GM12878 (cell line): ENCODE measurements around the gene SLC25A40. TPM values are rescaled to one million over a fixed set of nuclear protein-coding genes. Genes with fewer than 3 reads are reported as not detected.

Experiments used
- ATAC-seq: fragments of 200-7000 bp; cut with Tn5 transposase; 3 replicates; pipeline ENCODE4 v1.9.1; 2020; ENCODE audit warnings: mild to moderate bottlenecking, moderate library complexity
- BruUV-seq: library from RNA; stranded (reverse); fragments of 400-500 nt; replicated peaks from 2 replicates; lab custom pipeline; 2021; lab: Mats Ljungman, UMichigan
- CTCF ChIA-PET: fragments of 300-600 bp; sonication (Branson Sonifier 250); formaldehyde crosslinking; extraction: SDS; loops from one replicate; lab custom pipeline; 2021; ENCODE audit warnings: inconsistent platforms; lab: Yijun Ruan, JAX
- POLR2A ChIA-PET: fragments of 350-600 bp; formaldehyde crosslinking; extraction: SDS; loops from one replicate; lab custom pipeline; 2021; ENCODE audit warnings: inconsistent platforms; lab: Charles Lee
- RAD21 ChIA-PET: fragments of 300-600 bp; sonication (Branson Sonifier 250); formaldehyde crosslinking; loops from one replicate; lab custom pipeline; 2023; ENCODE audit warnings: antibody characterized with exemption; ENCODE audit not compliant: unreplicated experiment; lab: Charles Lee
- SMC1A ChIA-PET: fragments of 300-600 bp; sonication (Branson Sonifier 250); formaldehyde crosslinking; loops from one replicate; lab custom pipeline; 2023; ENCODE audit not compliant: unreplicated experiment, uncharacterized antibody; lab: Charles Lee
- DNase-seq: peaks from one replicate; pipeline ENCODE4 v3.0.0-alpha.2; 2011; ENCODE audit warnings: low read depth, low spot score
- FAIRE-seq: peaks from 3 replicates; lab custom pipeline; 2011; peaks lifted over from hg19 to GRCh38; lab: Jason Lieb, UNC
- H2AFZ ChIP-seq: 2 replicates; pipeline ENCODE4 v1.6.0; 2011; ENCODE audit warnings: low read depth, low read length, control low read depth; ENCODE audit not compliant: control insufficient read depth
- H3K27ac ChIP-seq: 2 replicates; pipeline ENCODE4 v1.5.1; 2011; ENCODE audit warnings: control low read depth; ENCODE audit not compliant: control insufficient read depth, insufficient read depth
- H3K27me3 ChIP-seq, 2 experiments: replicated peaks in 1 of 2; 2 replicates each; pipeline versions ENCODE4 v1.6.0 to v1.6.1; 2011; ENCODE audit warnings: low read length in 1 of 2; ENCODE audit not compliant: control insufficient read depth in 2 of 2, insufficient read depth in 2 of 2
- H3K36me3 ChIP-seq, 2 experiments: 2 replicates each; pipeline ENCODE4 v1.5.1; 2011; ENCODE audit warnings: low read length in 1 of 2; ENCODE audit not compliant: control insufficient read depth in 2 of 2, insufficient read depth in 2 of 2
- H3K4me1 ChIP-seq: 2 replicates; pipeline ENCODE4 v1.6.1; 2011; ENCODE audit warnings: mild to moderate bottlenecking, low read length, moderate library complexity, mixed read lengths; ENCODE audit not compliant: control insufficient read depth, insufficient read depth
- H3K4me2 ChIP-seq: 2 replicates; pipeline ENCODE4 v1.6.0; 2011; ENCODE audit warnings: control low read depth; ENCODE audit not compliant: control insufficient read depth, insufficient read depth
- H3K4me3 ChIP-seq: fragments of 200-600 bp; sonication (generic); 2 replicates; pipeline ENCODE4 v1.5.1; 2016
- H3K79me2 ChIP-seq: 2 replicates; pipeline ENCODE4 v1.6.0; 2011; ENCODE audit warnings: low read length; ENCODE audit not compliant: control insufficient read depth, insufficient read depth
- H3K9ac ChIP-seq: 2 replicates; pipeline ENCODE4 v1.8.0; 2011; ENCODE audit warnings: low read length, control low read depth, mixed read lengths; ENCODE audit not compliant: control insufficient read depth, insufficient read depth
- H3K9me3 ChIP-seq: replicated peaks from 3 replicates; pipeline ENCODE4 v1.5.1; 2011; ENCODE audit warnings: mild to moderate bottlenecking, low read length; ENCODE audit not compliant: control insufficient read depth, insufficient read depth
- H4K20me1 ChIP-seq: 2 replicates; pipeline ENCODE4 v1.6.0; 2011; ENCODE audit not compliant: control insufficient read depth, insufficient read depth
- ATF7 ChIP-seq: fragments of 450-650 bp; IDR thresholded peaks from 2 replicates; pipeline ENCODE4 v1.6.1; 2016; ENCODE audit warnings: low read depth, mild to moderate bottlenecking
- BCL11A ChIP-seq: IDR thresholded peaks from 2 replicates; pipeline ENCODE4 v1.6.1; 2011; ENCODE audit warnings: low read depth, low read length
- CHD2 ChIP-seq: IDR thresholded peaks from 2 replicates; pipeline ENCODE4 v1.6.1; 2011; ENCODE audit warnings: low read depth, low read length, improper control_type of control experiment, borderline replicate concordance
- GABPA ChIP-seq: IDR thresholded peaks from 2 replicates; pipeline ENCODE4 v1.6.1; 2014; ENCODE audit warnings: antibody characterized with exemption, low read depth, mild to moderate bottlenecking, inconsistent platforms
- IKZF1 ChIP-seq: fragments of 450-650 bp; conservative IDR thresholded peaks from 2 replicates; pipeline ENCODE4 v1.6.1; 2017; ENCODE audit warnings: antibody characterized with exemption, mild to moderate bottlenecking
- IKZF2 ChIP-seq, 2 experiments: fragments of 450-650 bp; IDR thresholded peaks; 2 replicates each; pipeline ENCODE4 v1.6.1; 2017; ENCODE audit warnings: mild to moderate bottlenecking in 2 of 2, moderate library complexity in 2 of 2
- KDM1A ChIP-seq: fragments of 200-600 bp; sonication (generic); IDR thresholded peaks from 2 replicates; pipeline ENCODE4 v1.6.1; 2016; ENCODE audit warnings: borderline replicate concordance
- NBN ChIP-seq: fragments of 450-650 bp; IDR thresholded peaks from 2 replicates; pipeline ENCODE4 v1.6.1; 2016
- PAX8 ChIP-seq: fragments of 450-650 bp; IDR thresholded peaks from 2 replicates; pipeline ENCODE4 v1.6.1; 2017; ENCODE audit warnings: mild to moderate bottlenecking, moderate library complexity
- POLR2A ChIP-seq: IDR thresholded peaks from 2 replicates; pipeline ENCODE4 v1.6.1; 2011; ENCODE audit warnings: low read depth, mild to moderate bottlenecking, low read length
- RBBP5 ChIP-seq: fragments of 200-600 bp; sonication (generic); conservative IDR thresholded peaks from 2 replicates; pipeline ENCODE4 v1.6.1; 2016
- SMARCA5 ChIP-seq: fragments of 450-650 bp; IDR thresholded peaks from 2 replicates; pipeline ENCODE4 v1.6.1; 2017; ENCODE audit warnings: mild to moderate bottlenecking
- SPI1 ChIP-seq: IDR thresholded peaks from 2 replicates; pipeline ENCODE4 v1.6.1; 2011; ENCODE audit warnings: low read depth, mild to moderate bottlenecking, low read length, moderate library complexity, borderline replicate concordance; ENCODE audit not compliant: insufficient read depth
- WGBS: methylation state at CpG from one replicate; pipeline ENCODE4 v1.1.6; 2016; ENCODE audit warnings: low lambda C conversion rate; ENCODE audit not compliant: insufficient replicate concordance, insufficient coverage; ENCODE audit errors: missing lambda C conversion rate; 5-methylcytosine and 5-hydroxymethylcytosine counted together
- in situ Hi-C: fragments of 300-500 bp; cut with MboI; formaldehyde crosslinking; loops from 9 replicates; pipeline ENCODE4 v1.14.3; 2018; ENCODE audit warnings: mixed read lengths
- intact Hi-C: fragments of 100-400 bp; cut with micrococcal nuclease; formaldehyde crosslinking; loops from one replicate; pipeline ENCODE4 v1.14.2; 2022; ENCODE audit not compliant: unreplicated experiment
- polyA plus RNA-seq, 11 experiments: library from polyadenylated mRNA; depleted of rRNA in 4 of 11; unstranded in 6 of 11; stranded (reverse) in 5 of 11; fragments of >200 nt; fragmentation: Nextera tagmentation in 4 of 11; fragmentation: Illumina TruSeq in 1 of 11; extraction: Ambion mirVana in 4 of 11; extraction: Trizol in 1 of 11; gene quantifications; 1 replicate in 1 of 11; 2 replicates in 10 of 11; pipeline versions ENCODE4 v1.2.1 to v1.2.3, GENCODE V29; 2011 to 2016; ENCODE audit warnings: inconsistent platforms in 2 of 11, missing spikeins in 2 of 11, low read depth in 1 of 11
- total RNA-seq, 4 experiments: library from RNA; depleted of rRNA in 3 of 4; stranded (reverse); fragments of >200 nt in 3 of 4; fragmentation: Illumina TruSeq in 1 of 4; extraction: Trizol in 1 of 4; gene quantifications; 2 replicates each; pipeline versions ENCODE4 v1.2.1 to v1.2.3, GENCODE V29; 2013 to 2021
- TF ChIP-seq, protein P1 (sequence below): IDR thresholded peaks from 2 replicates; pipeline ENCODE4 v1.6.1; 2012; ENCODE audit warnings: low read depth, low read length, improper control_type of control experiment
- TF ChIP-seq, protein P2 (sequence below): fragments of 150-350 bp; IDR thresholded peaks from 2 replicates; pipeline ENCODE4 v1.6.1; 2016; ENCODE audit warnings: low read depth, low read length
- TF ChIP-seq, protein P3 (sequence below): fragments of 450-650 bp; formaldehyde crosslinking; IDR thresholded peaks from 2 replicates; pipeline ENCODE4 v1.5.0; 2022; ENCODE audit warnings: mild to moderate bottlenecking, missing genetic modification characterization

Gene SLC25A40
- total and polyA plus RNA-seq, 10 of the 15 experiments (the other 5 are each of a cell fraction or from before 2014, with no cell fraction given) = 15.8 to 60.3 (median 22.2) TPM

DNA sequence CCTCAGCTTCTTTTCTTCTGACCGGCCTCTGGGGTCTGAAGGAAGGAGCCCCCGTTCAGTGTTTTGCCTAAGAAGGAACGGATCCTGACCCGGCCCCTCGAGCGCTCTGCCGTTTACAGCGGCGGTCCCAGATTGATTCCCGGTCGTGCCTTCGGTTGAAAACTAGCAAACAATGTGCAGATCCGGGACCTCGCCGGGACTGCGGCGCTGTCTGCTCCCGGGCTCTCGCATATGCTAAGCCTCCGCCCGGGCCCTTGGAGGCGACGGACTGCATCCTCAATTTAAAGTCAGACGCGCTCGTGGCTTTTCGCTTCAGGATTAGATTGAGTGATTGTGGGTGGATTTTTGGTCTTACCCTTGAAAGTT, 692 bp upstream of the SLC25A40 start:
- under 1% methylated on average over 27 of the region's 27 CpGs for WGBS
- FAIRE-seq (no peak), ATAC-seq (peak; percentile 28), DNase-seq (no peak)
- in situ Hi-C loops = no loop called here
- H3K4me2 ChIP-seq = peak overlapping the region; percentile 54
- H4K20me1 ChIP-seq = no peaks in the 10 kb centered on the region
- ChIA-PET POLR2A (interaction anchor here (0.6 to 3.2 kb wide), 5 partner anchors 57 to 532 kb away, joined by 3 to 20 read pairs (median 4); partner anchors contain the start of genes ABCB1, ADAM22 and CROT), SMC1A (interaction anchor here (1.2 to 3.0 kb wide), 2 partner anchors 50 to 232 kb away, joined by 3 to 19 read pairs; no protein-coding TSS in a partner anchor), RAD21 (interaction anchor here (1.5 to 2.4 kb wide), 2 partner anchors 10 to 165 kb away, joined by 4 to 13 read pairs; no protein-coding TSS in a partner anchor), CTCF (interaction anchor here (0.6 to 0.7 kb wide), 2 partner anchors 10 to 51 kb away, joined by 3 to 4 read pairs; no protein-coding TSS in a partner anchor)
- BruUV-seq = TSS peak; percentile 63
- peak overlapping the region; percentile 88 for H3K4me3 ChIP-seq
- peak overlapping the region; percentile 69 for H2AFZ ChIP-seq
- peaks cover 5% of the 10 kb centered on the region for H3K9me3 ChIP-seq
- peaks cover 96% of the 10 kb centered on the region for H3K79me2 ChIP-seq
- H3K9ac ChIP-seq = peak overlapping the region; percentile 96
- no peaks in the 10 kb centered on the region for H3K27me3 ChIP-seq
- intact Hi-C loops = loop anchor here (1.0 to 10.0 kb wide), 6 partner anchors 49 to 722 kb away; partner anchors contain the start of genes ABCB4, DMTF1 and TMEM243
- H3K27ac ChIP-seq = peak overlapping the region; percentile 92
- H3K4me1 ChIP-seq = no peaks in the 10 kb centered on the region
- 0 out of 4 replicates have a peak, but pooled peaks cover 0 to 6% of the 10 kb centered on the region in 2 experiments for H3K36me3 ChIP-seq
- TF ChIP-seq, protein P1, sequence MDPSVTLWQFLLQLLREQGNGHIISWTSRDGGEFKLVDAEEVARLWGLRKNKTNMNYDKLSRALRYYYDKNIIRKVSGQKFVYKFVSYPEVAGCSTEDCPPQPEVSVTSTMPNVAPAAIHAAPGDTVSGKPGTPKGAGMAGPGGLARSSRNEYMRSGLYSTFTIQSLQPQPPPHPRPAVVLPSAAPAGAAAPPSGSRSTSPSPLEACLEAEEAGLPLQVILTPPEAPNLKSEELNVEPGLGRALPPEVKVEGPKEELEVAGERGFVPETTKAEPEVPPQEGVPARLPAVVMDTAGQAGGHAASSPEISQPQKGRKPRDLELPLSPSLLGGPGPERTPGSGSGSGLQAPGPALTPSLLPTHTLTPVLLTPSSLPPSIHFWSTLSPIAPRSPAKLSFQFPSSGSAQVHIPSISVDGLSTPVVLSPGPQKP = no peak
- no peak for TF ChIP-seq SPI1
- TF ChIP-seq ATF7 = no peak
- TF ChIP-seq IKZF2 (IDR thresholded peaks at IDR 0.05) = 0 out of 4 replicates have a peak, but pooled peaks of 1 of the 2 experiments have one; percentile 6
- 0 out of 2 replicates have a peak, but pooled peaks have one; percentile 22 for TF ChIP-seq NBN
- TF ChIP-seq SMARCA5 = no peak
- no peak for TF ChIP-seq KDM1A
- TF ChIP-seq PAX8 = no peak
- TF ChIP-seq IKZF1 = no peak
- TF ChIP-seq POLR2A = no peak
- no peak for TF ChIP-seq CHD2
- TF ChIP-seq BCL11A = no peak
- TF ChIP-seq, protein P2, sequence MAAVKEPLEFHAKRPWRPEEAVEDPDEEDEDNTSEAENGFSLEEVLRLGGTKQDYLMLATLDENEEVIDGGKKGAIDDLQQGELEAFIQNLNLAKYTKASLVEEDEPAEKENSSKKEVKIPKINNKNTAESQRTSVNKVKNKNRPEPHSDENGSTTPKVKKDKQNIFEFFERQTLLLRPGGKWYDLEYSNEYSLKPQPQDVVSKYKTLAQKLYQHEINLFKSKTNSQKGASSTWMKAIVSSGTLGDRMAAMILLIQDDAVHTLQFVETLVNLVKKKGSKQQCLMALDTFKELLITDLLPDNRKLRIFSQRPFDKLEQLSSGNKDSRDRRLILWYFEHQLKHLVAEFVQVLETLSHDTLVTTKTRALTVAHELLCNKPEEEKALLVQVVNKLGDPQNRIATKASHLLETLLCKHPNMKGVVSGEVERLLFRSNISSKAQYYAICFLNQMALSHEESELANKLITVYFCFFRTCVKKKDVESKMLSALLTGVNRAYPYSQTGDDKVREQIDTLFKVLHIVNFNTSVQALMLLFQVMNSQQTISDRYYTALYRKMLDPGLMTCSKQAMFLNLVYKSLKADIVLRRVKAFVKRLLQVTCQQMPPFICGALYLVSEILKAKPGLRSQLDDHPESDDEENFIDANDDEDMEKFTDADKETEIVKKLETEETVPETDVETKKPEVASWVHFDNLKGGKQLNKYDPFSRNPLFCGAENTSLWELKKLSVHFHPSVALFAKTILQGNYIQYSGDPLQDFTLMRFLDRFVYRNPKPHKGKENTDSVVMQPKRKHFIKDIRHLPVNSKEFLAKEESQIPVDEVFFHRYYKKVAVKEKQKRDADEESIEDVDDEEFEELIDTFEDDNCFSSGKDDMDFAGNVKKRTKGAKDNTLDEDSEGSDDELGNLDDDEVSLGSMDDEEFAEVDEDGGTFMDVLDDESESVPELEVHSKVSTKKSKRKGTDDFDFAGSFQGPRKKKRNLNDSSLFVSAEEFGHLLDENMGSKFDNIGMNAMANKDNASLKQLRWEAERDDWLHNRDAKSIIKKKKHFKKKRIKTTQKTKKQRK = no peak
- TF ChIP-seq RBBP5 = no peak
- TF ChIP-seq, protein P3, sequence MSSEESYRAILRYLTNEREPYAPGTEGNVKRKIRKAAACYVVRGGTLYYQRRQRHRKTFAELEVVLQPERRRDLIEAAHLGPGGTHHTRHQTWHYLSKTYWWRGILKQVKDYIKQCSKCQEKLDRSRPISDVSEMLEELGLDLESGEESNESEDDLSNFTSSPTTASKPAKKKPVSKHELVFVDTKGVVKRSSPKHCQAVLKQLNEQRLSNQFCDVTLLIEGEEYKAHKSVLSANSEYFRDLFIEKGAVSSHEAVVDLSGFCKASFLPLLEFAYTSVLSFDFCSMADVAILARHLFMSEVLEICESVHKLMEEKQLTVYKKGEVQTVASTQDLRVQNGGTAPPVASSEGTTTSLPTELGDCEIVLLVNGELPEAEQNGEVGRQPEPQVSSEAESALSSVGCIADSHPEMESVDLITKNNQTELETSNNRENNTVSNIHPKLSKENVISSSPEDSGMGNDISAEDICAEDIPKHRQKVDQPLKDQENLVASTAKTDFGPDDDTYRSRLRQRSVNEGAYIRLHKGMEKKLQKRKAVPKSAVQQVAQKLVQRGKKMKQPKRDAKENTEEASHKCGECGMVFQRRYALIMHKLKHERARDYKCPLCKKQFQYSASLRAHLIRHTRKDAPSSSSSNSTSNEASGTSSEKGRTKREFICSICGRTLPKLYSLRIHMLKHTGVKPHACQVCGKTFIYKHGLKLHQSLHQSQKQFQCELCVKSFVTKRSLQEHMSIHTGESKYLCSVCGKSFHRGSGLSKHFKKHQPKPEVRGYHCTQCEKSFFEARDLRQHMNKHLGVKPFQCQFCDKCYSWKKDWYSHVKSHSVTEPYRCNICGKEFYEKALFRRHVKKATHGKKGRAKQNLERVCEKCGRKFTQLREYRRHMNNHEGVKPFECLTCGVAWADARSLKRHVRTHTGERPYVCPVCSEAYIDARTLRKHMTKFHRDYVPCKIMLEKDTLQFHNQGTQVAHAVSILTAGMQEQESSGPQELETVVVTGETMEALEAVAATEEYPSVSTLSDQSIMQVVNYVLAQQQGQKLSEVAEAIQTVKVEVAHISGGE (CRISPR knock-in tag) = peak; percentile 49; the same call in 1 of the 2 replicates
- TF ChIP-seq GABPA = peak; percentile 73; the same call in 1 of the 2 replicates
